ENCODE data around the gene AXIN1.

Gene AXIN1

DNA sequence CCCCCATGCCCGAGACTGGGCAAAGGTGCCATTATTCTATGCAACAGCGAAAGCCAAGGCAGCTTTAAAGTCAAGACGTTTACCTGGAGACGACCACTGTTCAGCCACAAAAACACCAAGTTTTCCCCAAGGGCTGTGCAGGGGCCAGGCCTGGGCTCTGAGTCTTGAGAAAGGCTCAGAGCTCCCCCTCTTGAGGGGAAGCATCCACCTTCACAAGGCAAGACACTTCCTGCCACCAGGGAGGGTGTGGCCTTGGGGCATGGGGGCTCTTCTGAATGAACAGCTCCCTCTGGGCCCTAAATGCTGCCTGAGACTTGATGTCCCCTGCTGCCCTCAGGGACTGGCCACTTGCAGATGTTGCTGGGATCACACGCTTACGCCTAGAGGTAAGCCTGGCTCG is 43.0 kb downstream of the AXIN1 start:
- no peak overlapping the region for H3K27ac ChIP-seq
- DNase-seq (ENCODE audit: low read depth, low spot score), result no peak

DNA sequence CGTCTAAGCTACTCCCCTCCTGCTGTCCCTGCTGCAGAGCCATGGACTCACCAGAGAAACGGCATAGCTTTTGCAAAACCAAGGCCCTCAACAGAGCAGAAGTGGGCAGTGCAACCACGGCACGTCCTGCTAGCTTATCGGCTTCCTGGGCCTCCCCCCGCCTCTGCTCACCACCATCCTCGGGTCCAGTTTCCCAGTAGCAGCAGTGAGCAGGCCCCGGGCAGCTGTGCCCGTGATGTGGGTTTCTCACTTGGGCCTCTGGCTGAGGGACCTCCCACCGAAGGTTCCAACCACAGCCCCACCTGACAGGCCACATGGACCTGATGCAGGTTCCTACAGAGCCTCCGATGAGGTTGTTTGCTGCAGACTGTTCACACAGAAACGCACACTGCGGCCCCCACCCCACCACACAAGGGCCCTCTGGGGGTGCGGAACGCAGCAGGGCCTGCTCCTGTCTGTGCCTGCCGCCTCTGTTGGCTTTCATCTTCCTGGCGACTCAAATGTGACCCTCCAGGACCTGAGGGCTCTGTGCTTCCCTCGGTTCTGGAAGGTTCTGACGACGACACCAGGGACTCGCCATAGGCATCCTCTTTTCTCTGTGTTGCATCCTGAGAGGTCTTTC is 44.7 kb downstream of the AXIN1 start:
- no peak overlapping the region for H3K27ac ChIP-seq
- no peak for DNase-seq (ENCODE audit: low read depth, low spot score)

DNA sequence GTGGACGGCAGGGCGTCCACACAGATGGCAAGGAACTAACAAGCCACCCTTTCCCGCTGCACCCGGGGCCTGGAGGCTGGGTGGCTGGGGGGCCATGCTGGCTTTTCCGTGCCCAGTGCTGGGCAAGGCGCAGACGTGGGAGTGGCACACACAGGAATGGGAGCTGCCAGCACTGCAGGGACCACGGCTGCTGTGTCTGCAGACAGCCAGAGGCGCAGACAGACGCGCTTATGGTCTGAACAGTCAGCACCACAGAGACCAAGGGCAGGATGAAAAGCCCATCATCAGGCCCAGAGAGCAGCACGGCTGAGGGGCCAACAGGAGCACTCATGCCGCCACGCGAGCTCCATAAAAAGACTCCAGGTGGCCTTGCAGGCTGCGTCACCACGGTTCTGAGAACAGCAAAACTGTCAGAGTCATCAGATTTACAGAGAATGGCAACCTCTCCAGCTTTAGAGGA is 45.6 kb downstream of the AXIN1 start:
- no peak overlapping the region for H3K27ac ChIP-seq
- no peak for DNase-seq (ENCODE audit: low read depth, low spot score)

- H3K27ac ChIP-seq, result no peak overlapping the region
- peak; percentile 52 for DNase-seq (ENCODE audit: low read depth, low spot score)
Measured at GRCh38 chr16:305916-306626, 46.5 kb downstream of the AXIN1 start.

DNA sequence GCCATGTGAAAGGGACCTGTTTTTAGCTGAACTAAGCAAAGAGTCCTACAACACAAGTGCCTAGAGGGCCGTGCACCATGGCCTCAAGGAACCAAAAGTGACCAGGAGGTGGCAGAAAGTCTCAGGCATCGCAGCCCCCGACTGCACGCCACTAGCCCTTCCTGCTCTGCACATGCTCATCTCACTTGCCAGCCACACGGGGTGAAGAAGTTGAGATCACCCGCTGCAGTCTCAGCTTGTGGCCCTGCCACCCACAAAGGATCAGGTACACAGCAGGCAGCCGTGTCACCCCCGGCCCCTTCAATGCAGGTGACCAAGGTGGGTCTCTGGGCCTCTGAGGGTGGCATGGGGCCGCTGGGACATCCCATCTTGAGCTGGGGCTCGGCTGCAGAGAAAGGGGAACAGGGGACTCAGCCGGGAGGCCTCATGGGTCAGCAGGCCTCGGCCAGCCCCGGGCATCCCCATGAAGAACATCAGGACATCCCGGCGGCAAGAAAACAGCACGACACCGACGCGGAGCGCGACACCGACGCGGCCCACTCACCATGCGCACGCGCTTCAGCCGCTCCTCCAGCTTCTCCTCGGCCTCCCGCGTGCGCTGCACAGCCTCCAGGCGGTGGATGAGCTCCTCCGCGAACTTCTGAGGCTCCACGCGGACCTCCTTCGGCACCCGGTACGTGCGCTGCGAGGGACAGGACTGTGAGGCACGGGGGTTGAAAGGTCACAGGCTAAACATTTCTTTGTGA is 48.6 kb downstream of the AXIN1 start:
- no peak for DNase-seq (ENCODE audit: low read depth, low spot score)
- H3K27ac ChIP-seq, result no peak overlapping the region

GRCh38 chr16:301950-302349 is 50.6 kb downstream of the AXIN1 start:
- H3K27ac ChIP-seq, result no peak overlapping the region
- DNase-seq (ENCODE audit: low read depth, low spot score), result no peak

GRCh38 chr16:301235-301634 is 51.3 kb downstream of the AXIN1 start:
- no peak overlapping the region for H3K27ac ChIP-seq
- DNase-seq (ENCODE audit: low read depth, low spot score), result no peak

GRCh38 chr16:297832-298231 is 54.7 kb downstream of the AXIN1 start:
- no peak for DNase-seq (ENCODE audit: low read depth, low spot score)
- H3K27ac ChIP-seq, result no peak overlapping the region

DNA sequence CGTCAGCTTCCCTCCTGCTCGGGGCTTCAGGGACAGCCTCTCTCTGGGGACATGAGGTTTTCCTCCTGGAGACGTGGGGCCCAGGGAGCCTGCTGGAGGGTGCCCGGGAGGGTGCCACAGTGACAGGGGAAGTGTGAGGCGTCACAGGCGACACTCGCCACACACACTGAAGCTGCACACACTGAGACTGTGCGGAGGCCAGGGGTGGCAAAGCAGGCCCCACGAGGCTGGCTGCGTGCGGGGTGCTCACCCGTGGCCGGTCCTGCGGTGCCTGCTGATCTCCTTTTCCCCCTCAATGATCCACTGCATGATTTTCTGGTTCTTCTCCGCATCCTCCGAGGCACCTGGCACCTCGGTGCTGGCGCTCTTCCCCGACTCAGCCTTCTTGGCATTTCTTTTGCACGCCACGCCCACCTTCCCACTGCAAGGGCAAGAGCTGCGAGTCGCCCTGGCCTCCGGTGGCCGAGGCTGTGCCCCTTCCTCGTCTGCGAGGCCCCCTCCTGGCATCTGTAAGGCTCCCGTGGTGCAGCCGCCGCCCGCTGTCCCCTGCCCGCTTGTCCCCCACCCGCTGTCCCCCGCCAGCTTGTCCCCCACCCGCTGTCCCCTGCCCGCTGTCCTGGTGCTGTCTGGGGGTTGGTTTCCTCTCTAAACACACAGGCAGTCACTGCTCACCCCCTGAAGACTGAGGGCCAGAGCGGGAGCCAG is 55.6 kb downstream of the AXIN1 start:
- no peak for DNase-seq (ENCODE audit: low read depth, low spot score)
- no peak overlapping the region for H3K27ac ChIP-seq

GRCh38 chr16:296276-296675 is 56.2 kb downstream of the AXIN1 start:
- DNase-seq (ENCODE audit: low read depth, low spot score), result no peak
- H3K27ac ChIP-seq, result no peak overlapping the region

DNA sequence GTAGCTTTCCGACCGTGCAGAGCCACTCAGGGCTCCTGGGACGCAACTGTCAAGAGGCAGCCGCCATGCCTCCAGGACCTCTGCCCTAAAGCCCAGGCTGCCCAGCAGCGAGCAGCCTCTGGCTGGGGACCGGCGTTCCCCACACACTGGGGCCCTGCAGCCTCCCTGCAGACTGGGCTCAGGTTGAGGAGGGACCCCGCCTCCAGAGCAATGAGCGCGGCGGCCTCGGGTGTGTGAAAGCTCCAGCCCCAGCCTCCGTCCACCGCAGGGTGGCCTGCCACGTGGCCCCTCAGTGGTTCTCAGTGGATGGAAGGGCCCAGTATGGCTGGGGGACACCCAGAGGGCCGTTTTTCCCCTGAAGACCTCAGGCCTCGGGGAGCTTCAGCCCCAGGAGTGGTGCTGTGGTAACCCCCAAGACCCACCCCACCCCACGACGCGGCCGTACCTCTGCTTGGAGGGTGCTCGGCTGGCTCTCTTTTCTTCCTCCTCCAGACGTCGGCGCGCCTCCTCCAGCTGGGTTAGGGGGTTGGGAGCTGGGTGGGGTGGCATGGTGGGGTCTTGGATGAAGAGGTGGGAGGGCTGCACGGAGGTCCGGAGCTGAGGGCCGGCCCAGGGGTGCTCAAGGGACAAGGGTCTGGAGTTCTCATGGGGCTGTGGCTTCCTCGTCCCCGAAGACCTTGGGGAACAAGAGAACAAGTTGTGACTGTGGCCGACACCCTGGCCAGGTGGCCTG is 59.3 kb downstream of the AXIN1 start:
- no peak overlapping the region for H3K27ac ChIP-seq
- DNase-seq (ENCODE audit: low read depth, low spot score), result no peak

- no peak for DNase-seq (ENCODE audit: low read depth, low spot score)
- H3K27ac ChIP-seq, result no peak overlapping the region
Measured at GRCh38 chr16:291539-291938, 61.0 kb downstream of the AXIN1 start.

DNA sequence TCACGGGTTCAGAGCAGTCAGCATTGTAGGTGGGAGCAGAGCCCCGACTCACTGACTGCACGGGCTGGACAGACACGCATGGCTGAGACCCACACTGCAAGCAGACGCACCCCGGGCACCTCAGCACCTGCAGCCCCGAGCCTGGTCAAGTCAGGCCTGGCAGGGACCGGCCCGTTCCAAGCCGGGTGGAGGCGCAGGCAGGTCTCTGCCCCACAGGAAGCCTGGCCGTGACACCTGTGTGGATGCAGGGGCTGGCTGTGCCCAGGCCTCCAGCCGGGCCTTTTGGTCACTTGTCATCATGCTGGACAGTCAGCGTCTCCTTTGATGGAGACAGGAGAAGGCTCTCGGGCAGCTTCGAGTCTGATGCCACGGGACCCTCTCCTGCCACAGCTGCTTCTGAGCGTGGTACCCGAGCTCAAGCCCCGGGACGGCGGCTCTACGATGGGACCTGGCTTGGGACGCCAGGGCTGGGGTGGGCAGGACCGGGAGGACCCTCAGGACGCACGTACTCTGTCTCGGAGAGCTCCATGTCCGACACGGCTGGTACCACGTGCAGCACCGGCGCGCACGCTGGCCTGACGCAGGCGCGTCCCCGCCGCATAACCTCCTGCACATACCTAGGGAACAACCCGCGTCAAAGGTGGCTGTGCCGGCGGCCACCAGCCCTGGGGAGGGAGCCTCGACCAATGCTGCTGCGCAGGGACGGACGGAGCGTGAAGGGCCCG is 61.7 kb downstream of the AXIN1 start:
- DNase-seq (ENCODE audit: low read depth, low spot score), result no peak
- H3K27ac ChIP-seq, result no peak overlapping the region

- no peak overlapping the region for H3K27ac ChIP-seq
- DNase-seq (ENCODE audit: low read depth, low spot score), result no peak
Measured at GRCh38 chr16:290015-290680, 62.4 kb downstream of the AXIN1 start.

DNA sequence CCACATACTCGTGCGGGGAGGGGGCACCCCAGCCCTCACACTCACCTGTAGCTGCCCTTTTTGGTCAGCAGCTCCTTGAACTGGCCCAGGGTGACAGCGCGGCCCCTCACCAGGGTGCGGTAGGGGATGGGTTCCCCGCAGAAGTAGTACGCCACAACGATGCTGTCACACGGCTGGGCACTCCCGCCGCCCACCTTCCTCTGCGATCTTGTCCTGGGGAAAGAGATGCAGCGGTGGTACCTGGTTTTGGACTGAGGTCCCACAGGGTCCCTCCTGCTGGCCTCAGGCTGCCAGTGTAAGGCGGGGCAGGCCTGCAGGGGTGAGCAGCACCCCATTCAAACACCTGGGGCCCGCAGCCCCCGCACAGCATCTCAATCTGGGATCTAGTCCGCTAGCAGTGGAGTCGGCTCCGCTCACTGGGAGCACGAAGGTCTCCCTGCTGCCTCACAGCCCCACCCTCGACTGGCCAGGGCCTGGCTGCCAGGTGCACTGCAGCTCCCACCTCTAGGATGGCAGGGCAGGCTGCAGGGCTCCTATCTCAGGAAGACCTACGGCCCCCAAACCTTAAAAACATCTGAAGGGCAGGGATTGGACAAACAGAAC is 63.0 kb downstream of the AXIN1 start:
- no peak overlapping the region for H3K27ac ChIP-seq
- DNase-seq (ENCODE audit: low read depth, low spot score), result no peak

DNA sequence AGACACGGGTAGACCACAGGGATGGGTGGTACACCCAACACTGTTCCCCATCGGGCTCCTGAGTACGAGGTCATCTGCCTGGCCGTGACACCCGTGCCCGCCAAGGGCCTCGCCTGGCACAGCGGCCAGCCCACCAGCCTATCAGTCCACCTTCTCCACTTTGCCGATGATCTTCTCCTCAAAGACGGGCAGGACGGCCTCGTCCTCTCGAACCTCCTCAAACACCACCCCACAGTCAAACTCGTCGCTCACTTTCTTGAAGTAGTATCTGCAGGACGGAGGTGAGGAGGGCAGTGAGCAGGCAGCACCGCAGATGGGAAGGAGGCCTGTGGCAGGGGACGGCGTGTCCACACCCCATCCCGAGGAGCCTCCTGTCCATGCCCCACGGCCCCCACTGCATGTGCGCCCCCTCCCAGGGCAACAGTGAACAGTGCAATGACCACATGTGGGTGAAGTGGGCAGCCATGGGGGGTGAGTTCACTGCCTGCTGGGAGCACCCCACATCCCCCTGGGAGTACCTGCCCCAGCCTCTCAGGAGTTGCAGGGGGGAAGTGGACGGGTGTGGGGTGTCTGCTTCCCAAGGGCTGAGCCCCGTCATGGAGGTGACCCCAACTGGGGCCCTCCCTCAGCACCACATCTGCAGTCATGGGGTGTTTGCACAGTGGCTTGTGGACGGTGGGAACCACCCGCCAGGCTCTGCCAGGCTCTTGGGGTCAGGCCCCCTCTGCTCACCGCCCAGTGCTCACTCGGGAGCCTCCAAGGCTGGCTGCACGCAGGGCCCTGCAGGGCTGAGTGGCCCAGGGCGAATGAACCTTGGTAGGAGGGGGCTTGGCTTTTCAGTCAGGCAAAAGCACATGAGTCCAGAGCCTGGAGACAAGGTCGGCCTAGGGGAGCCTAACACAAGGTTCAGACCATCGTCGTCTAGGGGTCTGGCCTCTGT is 64.3 kb downstream of the AXIN1 start:
- H3K27ac ChIP-seq, result no peak overlapping the region
- DNase-seq (ENCODE audit: low read depth, low spot score), result no peak

GRCh38 chr16:287298-287811 is 65.2 kb downstream of the AXIN1 start:
- DNase-seq (ENCODE audit: low read depth, low spot score), result no peak
- no peak overlapping the region for H3K27ac ChIP-seq

Measured in epithelial cell of prostate (primary cell).